KMS-11 (cell line): ENCODE results near the gene GRM5.

ENCODE experiments used
- H2AFZ ChIP-seq: fragments of 200-600 bp; sonication (generic); 2 replicates; pipeline ENCODE4 v1.6.1; 2016; ENCODE audit warnings: antibody characterized with exemption, mixed run types, low read depth
- H3K27ac ChIP-seq: fragments of 200-600 bp; sonication (generic); 2 replicates; pipeline ENCODE4 v1.6.1; 2016; ENCODE audit warnings: mild to moderate bottlenecking, mixed run types
- H3K27me3 ChIP-seq: fragments of 200-600 bp; sonication (generic); 2 replicates; pipeline ENCODE4 v1.6.1; 2017; ENCODE audit warnings: mild to moderate bottlenecking, low read depth, mixed run types, moderate library complexity; ENCODE audit not compliant: insufficient read depth
- H3K36me3 ChIP-seq: fragments of 200-600 bp; sonication (generic); 2 replicates; pipeline ENCODE4 v1.6.1; 2017; ENCODE audit warnings: mild to moderate bottlenecking, mixed run types; ENCODE audit not compliant: insufficient read depth
- H3K4me1 ChIP-seq: fragments of 200-600 bp; sonication (generic); 2 replicates; pipeline ENCODE4 v1.6.1; 2016; ENCODE audit warnings: mild to moderate bottlenecking, low read depth, mixed run types; ENCODE audit not compliant: poor library complexity, severe bottlenecking
- H3K4me2 ChIP-seq: fragments of 200-600 bp; sonication (generic); 2 replicates; pipeline ENCODE4 v1.7.0; 2016; ENCODE audit warnings: mild to moderate bottlenecking, mixed run types
- H3K4me3 ChIP-seq: fragments of 200-600 bp; sonication (generic); IDR thresholded peaks from 2 replicates; pipeline ENCODE4 v1.6.1; 2017; ENCODE audit warnings: low read depth, low read length, mixed read lengths; ENCODE audit not compliant: insufficient read depth
- H3K79me2 ChIP-seq: fragments of 200-600 bp; sonication (generic); 2 replicates; pipeline ENCODE4 v1.6.1; 2016; ENCODE audit warnings: low read depth, mixed run types; ENCODE audit not compliant: insufficient read depth
- H3K9ac ChIP-seq: fragments of 200-600 bp; sonication (generic); 2 replicates; pipeline ENCODE4 v1.6.1; 2016; ENCODE audit warnings: mild to moderate bottlenecking, mixed run types
- H4K20me1 ChIP-seq: fragments of 200-600 bp; sonication (generic); 2 replicates; pipeline ENCODE4 v1.6.1; 2016; ENCODE audit warnings: mild to moderate bottlenecking, mixed run types; ENCODE audit not compliant: insufficient read depth
- CTCF ChIP-seq: fragments of 200-600 bp; sonication (generic); conservative IDR thresholded peaks from 2 replicates; pipeline ENCODE4 v1.6.1; 2017; ENCODE audit warnings: low read depth, mild to moderate bottlenecking, antibody characterized with exemption, low read length, moderate library complexity, mixed read lengths

The GRM5 gene

GRCh38 chr11:88655656-88656055, 410.1 kb downstream of the GRM5 start:
- no peak for TF ChIP-seq CTCF
- Histone ChIP-seq H3K4me3 (no peak overlapping the region), H3K36me3 (no peaks in the 10 kb centered on the region)

GRCh38 chr11:88655196-88655595, 410.6 kb downstream of the GRM5 start:
- Histone ChIP-seq H3K4me2 (no peak overlapping the region), H2AFZ (no peak overlapping the region), H3K27ac (no peak overlapping the region), H3K27me3 (no peaks in the 10 kb centered on the region), H3K79me2 (no peaks in the 10 kb centered on the region), H3K4me3 (no peak overlapping the region), H4K20me1 (no peaks in the 10 kb centered on the region), H3K4me1 (no peaks in the 10 kb centered on the region), H3K9ac (no peak overlapping the region), H3K36me3 (no peaks in the 10 kb centered on the region)
- TF ChIP-seq CTCF, result no peak

More at GRCh38 chr11:88655656-88656055, 410.1 kb downstream of the GRM5 start:
- H3K4me1 ChIP-seq, result no peaks in the 10 kb centered on the region
- no peak overlapping the region for H3K9ac ChIP-seq
- no peak overlapping the region for H2AFZ ChIP-seq
- H3K27me3 ChIP-seq, result no peaks in the 10 kb centered on the region
- no peaks in the 10 kb centered on the region for H3K79me2 ChIP-seq
- no peak overlapping the region for H3K27ac ChIP-seq
- H4K20me1 ChIP-seq, result no peaks in the 10 kb centered on the region
- no peak overlapping the region for H3K4me2 ChIP-seq

GRCh38 chr11:88651556-88651955, 414.2 kb downstream of the GRM5 start:
- Histone ChIP-seq H3K4me3 (no peak overlapping the region), H4K20me1 (no peaks in the 10 kb centered on the region)
- TF ChIP-seq CTCF, result no peak

GRCh38 chr11:88644724-88645123, 421.1 kb downstream of the GRM5 start:
- no peaks in the 10 kb centered on the region for H3K79me2 ChIP-seq
- no peak for TF ChIP-seq CTCF
- H2AFZ ChIP-seq, result no peak overlapping the region
- no peak overlapping the region for H3K4me2 ChIP-seq
- H3K4me1 ChIP-seq, result no peaks in the 10 kb centered on the region
- H3K9ac ChIP-seq, result no peak overlapping the region
- H4K20me1 ChIP-seq, result no peaks in the 10 kb centered on the region
- H3K27me3 ChIP-seq, result no peaks in the 10 kb centered on the region
- H3K36me3 ChIP-seq, result no peaks in the 10 kb centered on the region
- no peak overlapping the region for H3K4me3 ChIP-seq
- no peak overlapping the region for H3K27ac ChIP-seq

More at GRCh38 chr11:88651556-88651955, 414.2 kb downstream of the GRM5 start:
- Histone ChIP-seq H2AFZ (no peak overlapping the region), H3K27ac (no peak overlapping the region), H3K9ac (no peak overlapping the region), H3K79me2 (no peaks in the 10 kb centered on the region), H3K4me2 (no peak overlapping the region), H3K36me3 (no peaks in the 10 kb centered on the region), H3K4me1 (no peaks in the 10 kb centered on the region), H3K27me3 (no peaks in the 10 kb centered on the region)

- no peak overlapping the region for H3K27ac ChIP-seq
- H3K9ac ChIP-seq, result no peak overlapping the region
Observed at GRCh38 chr11:88632163-88632562, 433.6 kb downstream of the GRM5 start.

More at GRCh38 chr11:88632163-88632562, 433.6 kb downstream of the GRM5 start:
- Histone ChIP-seq H3K4me1 (no peaks in the 10 kb centered on the region), H4K20me1 (no peaks in the 10 kb centered on the region), H2AFZ (no peak overlapping the region), H3K79me2 (no peaks in the 10 kb centered on the region), H3K4me2 (no peak overlapping the region), H3K4me3 (no peak overlapping the region), H3K27me3 (no peaks in the 10 kb centered on the region), H3K36me3 (no peaks in the 10 kb centered on the region)
- no peak for TF ChIP-seq CTCF
